HCT116 (cell line): Measurements from ENCODE around the gene SLC8A2.

Source experiments
- CEBPB ChIP-seq: IDR thresholded peaks from 2 replicates; pipeline ENCODE4 v1.6.1; 2012; ENCODE audit warnings: low read depth
- CTCF ChIP-seq, 3 experiments: fragments of 200-600 bp in 1 of 3; sonication (generic) in 1 of 3; IDR thresholded peaks in 2 of 3; conservative IDR thresholded peaks in 1 of 3; 2 replicates each; pipeline ENCODE4 v1.5.1; 2012 to 2017; ENCODE audit warnings: low read depth in 2 of 3, low read length in 2 of 3, antibody characterized with exemption in 1 of 3, borderline replicate concordance in 1 of 3, control low read depth in 1 of 3, mild to moderate bottlenecking in 1 of 3, mixed read lengths in 1 of 3, mixed run types in 1 of 3, moderate library complexity in 1 of 3; ENCODE audit not compliant: insufficient read depth in 1 of 3

GRCh38 chr19:47511681-47512080 is 40.0 kb upstream of the SLC8A2 start:
- no peak for TF ChIP-seq CTCF (IDR thresholded peaks at IDR 0.05 in 2 of 3, conservative IDR thresholded peaks at IDR 0.05 in 1 of 3; ENCODE audit: borderline replicate concordance in 1 of 3, insufficient read depth in 1 of 3, low read depth in 2 of 3, low read length in 2 of 3)
- no peak for TF ChIP-seq CEBPB
